Glomerular visceral epithelial cell (primary cell): ENCODE measurements around the gene DCAF10.
A peak's percentile ranks its signal among the peaks of the same experiment; 100 is the strongest.
"Not testable (repeated sequence)": the region's sequence is repeated elsewhere in the genome, so short reads cannot be mapped to it uniquely, and the experiment has no call there.

Experiments
- DNase-seq: peaks from one replicate; pipeline ENCODE4 v3.0.0-alpha.2; 2016; ENCODE audit errors: extremely low spot score

DCAF10 gene, protein sequence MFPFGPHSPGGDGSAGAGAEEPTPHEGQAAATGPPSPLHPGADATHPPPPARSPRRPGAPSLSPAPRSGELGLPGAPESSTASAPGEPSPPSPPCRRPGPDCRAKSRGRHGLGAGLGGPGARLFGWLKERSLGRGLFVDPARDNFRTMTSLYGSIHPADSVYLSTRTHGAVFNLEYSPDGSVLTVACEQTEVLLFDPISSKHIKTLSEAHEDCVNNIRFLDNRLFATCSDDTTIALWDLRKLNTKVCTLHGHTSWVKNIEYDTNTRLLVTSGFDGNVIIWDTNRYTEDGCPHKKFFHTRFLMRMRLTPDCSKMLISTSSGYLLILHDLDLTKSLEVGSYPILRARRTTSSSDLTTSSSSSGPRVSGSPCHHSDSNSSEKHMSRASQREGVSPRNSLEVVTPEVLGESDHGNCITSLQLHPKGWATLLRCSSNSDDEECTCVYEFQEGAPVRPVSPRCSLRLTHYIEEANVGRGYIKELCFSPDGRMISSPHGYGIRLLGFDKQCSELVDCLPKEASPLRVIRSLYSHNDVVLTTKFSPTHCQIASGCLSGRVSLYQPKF

DNA sequence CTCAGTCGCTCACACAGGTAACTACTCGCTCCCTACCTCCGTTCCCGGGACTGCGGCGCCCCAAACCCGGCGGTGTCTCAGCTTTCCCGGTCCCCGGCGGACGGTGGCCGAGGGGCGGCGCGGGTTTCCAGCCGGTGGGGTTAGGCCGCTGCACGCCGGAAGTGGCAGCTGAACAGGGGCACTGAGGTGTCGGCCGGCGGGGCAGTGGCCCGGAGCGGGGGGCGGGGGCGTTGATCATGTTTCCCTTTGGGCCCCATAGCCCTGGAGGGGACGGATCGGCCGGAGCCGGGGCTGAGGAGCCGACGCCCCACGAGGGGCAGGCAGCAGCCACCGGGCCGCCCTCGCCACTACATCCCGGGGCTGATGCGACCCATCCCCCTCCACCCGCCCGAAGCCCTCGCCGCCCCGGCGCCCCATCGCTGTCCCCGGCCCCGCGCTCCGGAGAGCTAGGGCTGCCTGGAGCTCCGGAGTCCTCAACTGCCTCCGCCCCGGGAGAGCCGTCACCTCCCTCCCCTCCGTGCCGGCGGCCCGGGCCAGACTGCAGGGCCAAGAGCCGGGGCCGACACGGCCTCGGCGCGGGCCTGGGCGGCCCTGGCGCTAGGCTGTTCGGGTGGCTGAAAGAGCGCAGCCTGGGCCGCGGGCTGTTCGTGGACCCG, at the start of gene DCAF10:
Gene DCAF10 (plus strand): TSS at position 167 of the 656 bp plus-strand sequence. CDS start 70 bp downstream, at position 237.
- peak; percentile 89 for DNase-seq

DNA sequence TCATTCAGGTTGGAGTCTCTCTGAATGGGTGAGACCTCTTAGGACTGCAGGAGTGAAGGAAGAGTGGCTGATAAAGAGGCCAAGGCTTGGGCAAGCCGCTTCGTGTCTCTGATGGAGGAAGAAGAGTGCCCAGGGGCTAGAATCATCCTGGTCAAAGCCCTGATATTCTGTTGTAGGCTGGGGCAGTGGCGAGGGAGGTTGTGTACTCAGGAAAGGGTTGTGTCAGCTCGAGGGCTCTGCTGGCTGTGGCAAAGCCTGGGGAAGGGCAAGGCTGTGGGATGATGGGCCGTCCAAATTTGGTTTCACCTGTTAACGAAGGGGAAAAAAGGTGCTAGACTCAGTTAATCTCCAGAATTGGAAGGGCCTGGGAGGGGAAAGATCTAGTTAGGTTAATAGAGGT, 49.4 kb upstream of the DCAF10 start:
- DNase-seq: no peak

DNA sequence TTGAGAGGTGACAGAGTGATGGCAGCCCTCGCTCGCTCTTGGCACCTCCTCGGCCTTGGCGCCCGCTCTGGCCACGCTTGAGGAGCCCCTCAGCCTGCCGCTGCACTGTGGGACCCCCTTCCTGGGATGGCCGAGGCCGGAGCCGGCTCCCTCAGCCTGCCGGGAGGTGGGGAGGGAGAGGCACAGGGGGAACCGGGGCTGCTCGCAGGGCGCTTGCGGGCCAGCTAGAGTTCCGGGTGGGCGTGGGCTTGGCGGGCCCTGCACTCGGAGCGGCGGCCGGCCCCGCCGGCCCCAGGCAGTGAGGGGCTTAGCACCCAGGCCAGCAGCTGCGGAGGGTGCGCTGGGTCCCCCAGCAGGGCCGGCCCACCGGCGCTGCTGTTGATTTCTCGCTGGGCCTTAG, 48.9 kb upstream of the DCAF10 start:
- DNase-seq: not testable (repeated sequence)

DNA sequence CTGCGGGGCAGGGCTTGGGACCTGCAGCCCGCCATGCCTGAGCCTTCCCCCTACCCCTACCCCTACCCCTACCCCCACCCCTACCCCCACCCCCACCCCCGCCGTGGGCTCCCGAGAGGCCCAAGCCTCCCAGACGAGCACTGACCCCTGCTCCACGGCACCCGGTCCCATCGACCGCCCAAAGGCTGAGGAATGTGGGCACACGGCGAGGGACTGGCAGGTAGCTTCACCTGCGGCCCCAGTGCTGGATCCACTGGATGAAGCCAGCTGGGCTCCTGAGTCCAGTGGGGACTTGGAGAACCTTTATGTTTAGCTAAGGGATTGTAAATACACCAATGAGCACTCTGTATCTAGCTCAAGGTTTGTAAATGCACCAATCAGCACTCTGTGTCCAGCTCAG, 48.5 kb upstream of the DCAF10 start:
- not testable (repeated sequence) for DNase-seq

DNA sequence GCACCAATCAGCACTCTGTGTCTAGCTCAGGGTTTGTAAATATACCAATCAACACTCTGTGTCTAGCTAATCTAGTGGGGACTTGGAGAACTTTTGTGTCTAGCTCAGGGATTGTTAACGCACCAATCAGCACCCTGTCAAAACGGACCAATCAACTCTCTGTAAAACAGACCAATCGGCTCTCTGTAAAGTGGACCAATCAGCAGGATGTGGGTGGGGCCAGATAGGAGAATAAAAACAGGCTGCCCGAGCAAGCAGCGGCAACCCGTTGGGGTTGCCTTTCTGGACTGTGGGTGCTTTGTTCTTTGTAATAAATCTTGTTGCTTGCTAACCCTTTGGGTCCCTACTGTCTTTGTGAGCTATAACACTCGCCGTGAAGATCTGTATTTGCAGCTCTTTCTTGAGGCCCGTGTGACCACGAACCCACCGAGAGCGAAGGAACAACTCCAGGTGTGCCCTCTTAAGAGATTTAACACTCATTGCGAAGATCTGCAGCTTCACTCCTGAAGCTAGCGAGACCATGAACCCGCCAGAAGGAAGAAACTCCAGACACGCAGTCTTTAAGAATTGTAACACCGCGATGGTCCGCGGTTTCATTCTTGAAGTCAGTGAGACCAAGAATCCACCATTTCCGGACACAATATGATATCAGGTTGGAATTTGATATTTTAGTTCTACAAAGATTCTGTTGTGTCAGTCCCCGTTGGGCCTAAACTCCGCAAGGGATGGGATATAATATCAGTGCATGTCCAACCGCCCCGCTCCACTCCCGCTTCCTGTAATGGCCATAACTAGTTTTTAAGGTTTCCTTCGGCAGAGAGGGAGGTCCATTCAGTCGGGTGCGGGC, 47.7 kb upstream of the DCAF10 start:
- DNase-seq: no peak

DNA sequence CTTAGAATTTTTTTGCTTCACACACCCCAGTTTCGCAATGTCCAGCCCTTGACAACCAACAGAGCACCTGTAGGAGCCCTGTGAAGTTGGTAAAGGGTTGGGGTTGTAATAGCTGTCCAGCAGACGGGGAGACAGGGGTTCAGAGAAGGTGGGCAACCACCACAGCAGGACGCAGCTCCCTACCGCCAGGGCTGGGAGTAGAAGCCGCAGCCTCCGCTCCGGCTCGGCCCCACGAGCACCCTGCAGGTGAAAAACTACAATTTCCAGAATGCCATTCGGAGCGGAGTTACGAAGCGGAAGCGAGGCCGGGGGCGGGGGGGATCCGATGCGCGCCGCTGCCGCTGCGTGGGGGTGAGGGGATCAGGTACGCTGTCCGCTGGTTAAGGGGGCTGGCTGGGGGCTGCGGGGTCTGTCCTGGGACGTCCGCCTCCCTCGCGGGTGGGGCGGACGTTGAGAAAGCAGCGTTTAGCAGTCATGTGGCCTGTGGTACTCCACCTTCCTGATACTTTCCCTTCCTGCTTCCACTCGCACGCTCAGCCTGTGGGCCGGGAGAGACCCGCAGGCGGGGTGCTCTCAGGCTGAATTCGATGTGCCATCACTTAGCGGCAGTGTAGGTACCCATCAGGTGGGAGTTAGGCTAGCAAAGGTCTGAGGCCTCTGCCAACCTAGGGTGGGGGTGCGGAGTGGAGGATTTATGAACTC, 47.0 kb upstream of the DCAF10 start, which contains the start of gene TRMT10B:
Gene TRMT10B (plus strand): TSS at position 317 of the 702 bp plus-strand sequence. CDS start 8,127 bp downstream, outside the sequence.
- peak; percentile 61 for DNase-seq

DNA sequence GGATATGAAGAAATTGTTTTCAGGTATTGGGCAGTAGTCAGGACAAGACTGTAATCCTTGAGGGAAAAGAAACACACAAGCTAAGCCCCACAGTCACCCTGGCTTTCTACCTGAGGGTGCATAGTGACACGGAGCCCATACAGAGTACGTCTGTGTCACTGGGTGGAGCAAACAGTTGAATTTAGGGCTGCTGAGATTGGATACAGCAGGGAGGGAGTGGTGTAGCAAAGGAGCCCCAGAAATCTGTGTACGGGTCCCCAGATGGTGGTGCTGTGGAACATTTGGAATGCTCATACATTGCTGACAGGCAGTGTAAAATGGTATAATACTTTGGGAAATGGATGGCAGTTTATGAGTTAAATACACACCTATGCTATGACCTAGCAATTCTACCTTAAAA, 41.9 kb upstream of the DCAF10 start:
- DNase-seq: no peak

DNA sequence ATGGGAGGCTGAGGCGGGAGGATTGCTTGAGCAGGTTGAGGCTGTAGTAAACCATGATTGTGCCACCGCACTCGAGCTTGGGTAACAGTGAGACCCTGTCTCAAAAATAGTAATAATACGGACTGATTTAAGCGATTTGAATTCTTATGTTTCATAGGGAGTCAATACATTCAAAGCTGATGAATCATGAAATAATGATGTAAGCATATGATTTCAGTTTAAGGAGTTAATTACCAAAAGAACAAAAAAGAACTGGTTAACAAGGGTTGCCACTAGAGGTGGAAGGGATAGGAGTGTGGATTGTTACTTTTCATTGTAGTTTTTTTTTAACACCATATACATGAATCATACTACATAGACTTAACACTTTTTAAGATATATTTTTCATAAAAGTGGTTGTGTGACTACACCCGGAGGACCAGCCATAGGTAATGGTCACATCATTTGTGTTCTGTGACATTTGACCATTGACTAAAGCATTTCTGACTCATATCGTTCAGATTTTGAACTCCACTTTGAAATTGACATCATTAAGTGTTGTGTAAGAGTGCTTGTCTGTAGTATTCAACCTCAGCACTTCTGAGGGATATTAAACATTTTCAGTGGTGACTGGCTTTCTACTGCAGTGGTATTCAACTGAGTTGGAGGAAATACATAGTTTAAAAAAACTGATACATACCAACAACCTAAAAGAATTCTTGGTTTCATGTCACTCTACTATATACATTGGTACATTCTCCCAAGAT, 40.0 kb upstream of the DCAF10 start:
- peak; percentile 13 for DNase-seq

DNA sequence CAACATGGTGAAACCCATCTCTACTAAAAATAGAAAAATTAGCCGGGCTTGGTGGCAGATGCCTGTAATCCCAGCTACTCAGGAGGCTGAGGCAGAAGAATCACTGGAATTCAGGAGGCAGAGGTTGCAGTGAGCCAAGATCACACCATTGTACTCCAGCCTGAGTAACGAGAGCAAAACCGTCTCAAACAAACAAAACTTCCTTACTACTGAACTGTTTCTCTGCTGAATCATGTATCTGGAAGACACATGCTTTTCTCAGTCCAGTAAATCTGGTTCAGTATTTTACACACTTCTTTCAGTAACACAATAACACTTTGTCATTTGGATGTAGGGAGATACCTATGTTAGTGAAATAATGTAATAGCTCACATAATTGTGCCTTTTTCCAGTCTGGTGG, 39.1 kb upstream of the DCAF10 start:
- no peak for DNase-seq

DNA sequence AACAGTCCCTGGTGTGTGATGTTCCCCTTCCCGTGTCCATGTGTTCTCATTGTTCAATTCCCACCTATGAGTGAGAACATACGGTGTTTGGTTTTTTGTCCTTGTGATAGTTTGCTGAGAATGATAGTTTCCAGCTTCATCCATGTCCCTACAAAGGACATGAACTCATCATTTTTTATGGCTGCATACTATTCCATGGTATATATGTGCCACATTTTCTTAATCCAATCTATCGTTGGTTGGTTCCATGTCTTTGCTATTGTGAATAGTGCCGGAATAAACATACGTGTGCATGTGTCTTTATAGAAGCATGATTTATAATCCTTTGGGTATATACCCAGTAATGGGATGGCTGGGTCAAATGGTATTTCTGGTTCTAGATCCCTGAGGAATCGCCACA, 35.3 kb upstream of the DCAF10 start:
- not testable (repeated sequence) for DNase-seq

DNA sequence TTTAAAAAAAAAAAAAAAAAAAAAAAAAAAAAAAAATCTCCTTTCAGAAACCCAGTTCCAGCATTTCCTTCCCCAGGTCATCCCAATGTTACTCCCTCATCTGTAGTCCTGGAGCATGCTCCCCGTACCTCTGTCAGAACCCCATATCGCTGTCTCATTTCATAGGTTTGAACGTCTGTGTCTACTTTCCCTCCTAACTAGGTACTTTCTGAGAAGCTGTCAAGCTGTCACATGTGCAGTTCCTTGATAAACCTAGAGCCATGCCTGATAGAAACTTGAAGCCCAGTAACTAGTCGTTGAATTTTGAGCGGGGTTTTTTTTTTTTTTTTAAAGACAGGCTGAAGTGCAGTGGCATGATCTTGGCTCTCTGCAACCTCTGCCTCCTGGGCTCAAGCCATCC, 31.3 kb upstream of the DCAF10 start:
- DNase-seq: no peak

DNA sequence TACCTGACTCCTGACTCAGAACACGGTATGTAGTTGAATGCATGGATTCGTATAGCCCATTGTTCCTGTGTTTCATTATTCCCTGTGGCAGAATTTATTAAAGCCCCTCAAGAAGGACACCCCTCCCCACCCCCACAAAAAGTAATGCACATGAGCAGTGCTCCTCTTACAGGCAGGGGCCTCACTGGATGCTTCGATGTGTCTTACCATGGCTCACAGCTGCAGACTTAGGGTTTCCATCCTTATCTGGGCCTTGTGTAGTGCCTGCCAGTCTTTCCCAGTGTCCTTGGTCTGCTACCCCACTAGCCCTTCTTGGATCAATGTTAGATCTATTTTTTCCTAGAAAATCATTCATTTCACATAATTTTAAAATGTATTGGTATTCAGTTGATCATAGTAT, 30.6 kb upstream of the DCAF10 start:
- DNase-seq: no peak

DNA sequence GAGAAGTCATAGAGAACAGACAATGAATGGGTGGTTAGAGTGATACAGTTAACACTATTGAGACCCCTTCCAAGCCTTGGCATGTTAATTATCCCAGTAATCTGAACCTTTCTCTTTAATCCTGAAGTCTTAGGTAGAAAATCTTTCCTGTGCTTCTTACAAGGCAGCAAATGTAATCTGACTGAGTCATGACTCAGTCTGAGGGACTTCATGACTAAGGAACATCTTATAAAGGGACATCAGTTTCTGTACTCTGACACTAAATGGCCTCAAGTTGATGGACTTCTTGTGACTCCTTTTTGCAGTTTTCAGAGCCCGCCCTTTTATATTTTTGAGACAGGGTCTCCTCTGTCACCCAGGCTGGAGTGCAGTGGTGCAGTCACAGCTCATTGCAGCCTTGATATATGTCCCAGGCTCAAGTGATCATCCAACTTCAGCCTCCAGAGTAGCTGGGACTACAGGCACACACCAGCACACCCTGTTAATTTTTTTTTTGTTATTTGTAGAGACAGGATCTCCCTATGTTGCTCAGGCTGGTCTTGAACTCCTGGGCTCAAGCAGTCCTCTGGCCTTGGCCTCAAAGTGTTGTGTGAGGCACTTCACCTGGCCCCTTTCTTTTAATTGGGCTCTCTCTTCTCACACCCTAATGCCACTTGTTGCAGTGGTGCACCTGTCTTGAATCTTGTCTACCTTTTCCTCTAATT, 25.2 kb upstream of the DCAF10 start:
- DNase-seq: no peak

DNA sequence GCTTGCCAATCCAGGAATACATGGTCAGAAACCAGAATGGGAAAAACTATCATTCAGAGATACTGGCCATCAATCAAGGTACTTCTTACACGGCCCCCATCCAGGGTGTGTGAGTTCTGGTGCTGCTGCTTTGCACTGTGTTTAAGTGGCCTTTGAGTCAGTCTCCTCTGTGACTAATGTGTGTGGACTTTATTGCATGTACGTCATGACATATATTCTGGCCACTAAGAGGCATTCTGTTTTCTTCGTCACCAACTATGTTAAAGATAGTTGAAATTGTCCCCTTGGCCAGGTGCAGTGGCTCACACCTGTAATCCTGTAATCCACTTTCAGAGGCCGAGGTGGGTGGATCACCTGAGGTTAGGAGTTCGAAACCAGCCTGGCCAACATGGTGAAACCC, 24.3 kb upstream of the DCAF10 start:
- DNase-seq: peak; percentile 33

DNA sequence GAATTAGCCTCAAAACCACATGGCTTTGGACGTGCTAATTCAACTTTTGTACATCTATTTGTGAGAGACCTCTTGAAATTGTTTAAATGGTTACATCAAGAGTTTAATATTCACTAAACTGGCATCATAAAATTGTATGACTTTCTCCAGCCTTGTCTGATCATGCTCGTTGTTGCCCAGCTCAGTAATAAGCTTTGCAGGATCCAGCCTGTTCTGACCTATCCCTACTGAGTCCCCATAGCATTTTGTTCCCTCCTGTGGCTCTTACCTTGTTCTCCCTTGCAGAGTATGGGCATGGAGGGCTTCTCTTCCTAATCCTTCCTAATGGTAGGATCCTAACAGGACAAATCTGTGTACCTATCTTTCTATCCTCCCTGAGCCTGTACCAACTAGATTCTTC, 22.1 kb upstream of the DCAF10 start:
- DNase-seq: no peak

DNA sequence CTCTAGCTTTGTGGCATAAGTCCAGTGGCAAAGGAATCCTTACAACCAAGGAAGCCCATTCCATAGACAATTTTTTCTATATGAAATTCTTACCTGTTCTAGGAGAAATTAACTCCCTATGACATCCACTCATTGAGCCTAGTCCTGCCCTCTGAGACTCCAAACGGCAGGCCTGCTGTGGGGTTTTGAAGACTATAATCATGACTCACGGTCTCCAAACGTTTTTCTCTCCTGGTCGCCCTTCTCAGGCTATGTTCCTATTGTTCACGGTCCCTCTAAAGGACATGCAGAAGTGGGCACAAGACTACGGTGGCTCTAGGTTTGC, 16.3 kb upstream of the DCAF10 start:
- DNase-seq: no peak

DNA sequence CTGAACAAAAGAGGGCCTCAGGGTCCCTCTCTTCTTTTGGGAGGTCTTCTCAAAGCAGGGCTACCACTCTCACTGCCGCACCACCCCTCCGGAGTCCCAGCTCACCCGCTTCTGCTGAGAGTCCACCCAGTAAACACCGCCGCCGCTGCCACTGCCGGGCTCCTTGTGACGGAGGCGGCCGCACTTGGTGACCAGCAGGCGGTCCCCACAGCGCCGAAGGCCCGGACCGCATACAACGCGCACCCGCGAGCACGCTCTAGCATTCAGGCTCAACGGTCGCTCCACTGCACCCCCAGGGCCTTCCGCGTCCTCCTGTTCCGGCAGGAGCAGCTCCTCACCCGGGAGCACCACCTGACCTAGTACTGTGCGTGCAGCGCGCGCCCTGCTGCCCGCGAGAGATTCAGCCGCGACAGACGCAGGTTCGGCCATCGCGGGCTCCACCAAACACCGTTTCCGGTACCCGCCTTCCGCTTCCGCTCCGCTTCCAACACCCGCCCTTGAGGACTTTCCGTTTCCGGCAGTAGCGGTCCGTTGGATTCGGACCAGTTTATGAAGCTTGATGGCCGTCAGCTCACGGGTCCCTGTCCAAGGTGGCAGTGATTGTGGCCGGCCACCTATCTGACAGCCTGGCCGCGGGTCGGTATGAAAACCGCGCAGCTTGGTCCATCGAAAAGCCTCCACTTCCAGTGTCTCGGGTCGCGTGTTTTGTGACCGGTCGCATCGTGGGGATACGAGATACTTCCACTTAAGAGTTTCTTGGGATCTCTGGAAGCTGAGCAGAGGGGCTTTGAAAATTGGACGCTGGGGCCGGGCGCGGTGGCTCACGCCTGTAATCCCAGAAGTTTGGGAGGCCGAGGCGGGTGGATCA, 15.7 kb upstream of the DCAF10 start, which contains the start of gene EXOSC3:
Gene EXOSC3 (minus strand): TSS at position 449 of the 868 bp plus-strand sequence. CDS start 20 bp downstream, at position 429.
- DNase-seq: peak; percentile 88

DNA sequence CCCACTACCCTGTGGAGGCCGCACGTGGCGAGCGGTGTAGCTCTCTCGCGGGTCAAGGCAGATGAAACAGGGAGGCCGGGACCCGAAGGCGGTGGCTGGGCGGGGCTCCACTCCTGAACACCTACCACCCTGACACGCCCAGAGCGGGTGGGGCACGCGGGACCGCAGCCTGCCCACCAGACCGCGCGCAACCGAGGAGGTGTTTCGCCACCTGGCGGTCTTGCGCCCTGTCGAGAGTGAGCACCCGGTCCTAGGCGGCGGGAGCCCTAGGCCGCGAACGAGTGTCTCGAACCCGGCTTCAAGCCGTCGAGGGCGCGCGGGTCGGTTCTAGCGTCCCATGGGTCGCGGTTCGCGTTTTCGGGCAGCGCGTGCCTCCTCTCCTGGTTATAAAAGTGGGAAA, 13.5 kb upstream of the DCAF10 start:
- DNase-seq: no peak

DNA sequence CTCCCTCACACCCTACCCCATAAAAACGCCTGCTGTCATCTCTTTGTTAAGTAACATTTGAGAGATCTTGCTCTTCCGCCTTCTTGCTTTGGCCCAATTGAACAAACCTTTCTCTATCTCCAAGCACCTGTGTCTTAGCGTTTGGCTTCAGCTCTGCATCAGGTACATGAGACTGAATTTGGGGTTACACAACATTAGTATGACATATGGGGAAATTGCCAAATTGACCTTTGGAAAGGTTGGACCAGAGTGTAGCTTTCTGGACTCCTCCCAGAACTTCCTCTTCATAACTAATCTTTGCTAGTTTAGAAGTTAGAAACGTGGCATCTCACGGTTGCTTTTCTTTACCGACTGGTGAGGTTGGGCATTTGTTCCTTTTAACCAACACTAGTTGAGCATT, 12.3 kb upstream of the DCAF10 start:
- no peak for DNase-seq
